H1 (cell line): ENCODE measurements around the gene LUC7L3. TPM values are rescaled to one million over a fixed set of nuclear protein-coding genes. Genes with fewer than 3 reads are reported as not detected.

Experiments used
- CBX5 ChIP-seq: fragments of 300-800, 300-1000 bp; sonication (generic); IDR thresholded peaks from 2 replicates; pipeline ENCODE4 v1.7.1; 2016; ENCODE audit warnings: antibody characterized with exemption, low read length, low read depth
- CEBPB ChIP-seq: IDR thresholded peaks from 2 replicates; pipeline ENCODE4 v1.6.1; 2012; ENCODE audit warnings: low read depth, low read length
- CHD7 ChIP-seq: fragments of 300-600 bp; sonication (generic); IDR thresholded peaks from 2 replicates; pipeline ENCODE4 v1.7.1; 2012; ENCODE audit warnings: low read length, moderate library complexity, mild to moderate bottlenecking, inconsistent platforms; ENCODE audit not compliant: insufficient replicate concordance
- EGR1 ChIP-seq: IDR thresholded peaks from 2 replicates; pipeline ENCODE4 v1.6.1; 2011; ENCODE audit warnings: low read depth, low read length, borderline replicate concordance
- GTF2F1 ChIP-seq: IDR thresholded peaks from 2 replicates; pipeline ENCODE4 v1.6.1; 2012; ENCODE audit warnings: low read depth, low read length, improper control_type of control experiment, borderline replicate concordance
- JUND ChIP-seq: IDR thresholded peaks from 2 replicates; pipeline ENCODE4 v1.6.1; 2011; ENCODE audit warnings: mild to moderate bottlenecking, improper control_type of control experiment, low read length
- PHF8 ChIP-seq: fragments of 200-600 bp; sonication (generic); conservative IDR thresholded peaks from 2 replicates; pipeline ENCODE4 v1.7.1; 2012; ENCODE audit warnings: low read depth, mild to moderate bottlenecking, inconsistent platforms, low read length, moderate library complexity
- polyA plus RNA-seq, 7 experiments: library from polyadenylated mRNA; depleted of rRNA in 3 of 7; stranded (reverse) in 5 of 7; unstranded in 2 of 7; fragments of >200 nt in 5 of 7; fragments of 200-250 nt in 2 of 7; gene quantifications; 1 replicate in 5 of 7; 2 replicates in 1 of 7; 4 replicates in 1 of 7; pipeline versions ENCODE4 v1.2.1 to v1.2.3, GENCODE V29; 2011 to 2013; ENCODE audit warnings: missing spikeins in 2 of 7, mixed read lengths in 2 of 7
- total RNA-seq: library from RNA; stranded (reverse); fragmentation: NEBNext Ultra II Directional; extraction: Animal tissue kit (Norgen Biotek cat#: 25700); gene quantifications from 2 replicates; pipeline ENCODE4 v1.2.1, GENCODE V29; 2021

LUC7L3 gene
- total and polyA plus RNA-seq, 2 of the 8 experiments (the other 6 are each of a cell fraction or from before 2014, with no cell fraction given) = 102 to 126 TPM

GRCh38 chr17:50737118-50737698, 17.8 kb downstream of the LUC7L3 start (continued):
- TF ChIP-seq CHD7 = no peak
- TF ChIP-seq PHF8 = no peak
- TF ChIP-seq EGR1 = no peak
- no peak for TF ChIP-seq CBX5
- TF ChIP-seq JUND = no peak
- TF ChIP-seq CEBPB = no peak
- TF ChIP-seq GTF2F1 = no peak
